WI38 (cell line): ENCODE results near the gene EHD4.

ENCODE experiments used
- H3K4me3 ChIP-seq: 2 replicates; pipeline ENCODE4 v1.5.1; 2011; ENCODE audit warnings: low read depth, mild to moderate bottlenecking, control low read depth, low read length
- TF ChIP-seq, protein P1 (sequence below): IDR thresholded peaks from 2 replicates; pipeline ENCODE4 v1.5.1; 2012; ENCODE audit warnings: low read depth, mild to moderate bottlenecking, control low read depth, low read length

The EHD4 gene

GRCh38 chr15:41972253-41973242 lies at the start of gene EHD4:
EHD4 (minus strand) TSS chr15:41972557; CDS start chr15:41972494, 63 bp downstream.
- TF ChIP-seq, protein P1, sequence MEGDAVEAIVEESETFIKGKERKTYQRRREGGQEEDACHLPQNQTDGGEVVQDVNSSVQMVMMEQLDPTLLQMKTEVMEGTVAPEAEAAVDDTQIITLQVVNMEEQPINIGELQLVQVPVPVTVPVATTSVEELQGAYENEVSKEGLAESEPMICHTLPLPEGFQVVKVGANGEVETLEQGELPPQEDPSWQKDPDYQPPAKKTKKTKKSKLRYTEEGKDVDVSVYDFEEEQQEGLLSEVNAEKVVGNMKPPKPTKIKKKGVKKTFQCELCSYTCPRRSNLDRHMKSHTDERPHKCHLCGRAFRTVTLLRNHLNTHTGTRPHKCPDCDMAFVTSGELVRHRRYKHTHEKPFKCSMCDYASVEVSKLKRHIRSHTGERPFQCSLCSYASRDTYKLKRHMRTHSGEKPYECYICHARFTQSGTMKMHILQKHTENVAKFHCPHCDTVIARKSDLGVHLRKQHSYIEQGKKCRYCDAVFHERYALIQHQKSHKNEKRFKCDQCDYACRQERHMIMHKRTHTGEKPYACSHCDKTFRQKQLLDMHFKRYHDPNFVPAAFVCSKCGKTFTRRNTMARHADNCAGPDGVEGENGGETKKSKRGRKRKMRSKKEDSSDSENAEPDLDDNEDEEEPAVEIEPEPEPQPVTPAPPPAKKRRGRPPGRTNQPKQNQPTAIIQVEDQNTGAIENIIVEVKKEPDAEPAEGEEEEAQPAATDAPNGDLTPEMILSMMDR = peak; percentile 40
- peak within 1 kb of the TSS; percentile 94 for H3K4me3 ChIP-seq

GRCh38 chr15:42021593-42021992 lies 49.2 kb upstream of the EHD4 start:
- no peak overlapping the region for H3K4me3 ChIP-seq
- TF ChIP-seq, protein P1 = no peak

DNA sequence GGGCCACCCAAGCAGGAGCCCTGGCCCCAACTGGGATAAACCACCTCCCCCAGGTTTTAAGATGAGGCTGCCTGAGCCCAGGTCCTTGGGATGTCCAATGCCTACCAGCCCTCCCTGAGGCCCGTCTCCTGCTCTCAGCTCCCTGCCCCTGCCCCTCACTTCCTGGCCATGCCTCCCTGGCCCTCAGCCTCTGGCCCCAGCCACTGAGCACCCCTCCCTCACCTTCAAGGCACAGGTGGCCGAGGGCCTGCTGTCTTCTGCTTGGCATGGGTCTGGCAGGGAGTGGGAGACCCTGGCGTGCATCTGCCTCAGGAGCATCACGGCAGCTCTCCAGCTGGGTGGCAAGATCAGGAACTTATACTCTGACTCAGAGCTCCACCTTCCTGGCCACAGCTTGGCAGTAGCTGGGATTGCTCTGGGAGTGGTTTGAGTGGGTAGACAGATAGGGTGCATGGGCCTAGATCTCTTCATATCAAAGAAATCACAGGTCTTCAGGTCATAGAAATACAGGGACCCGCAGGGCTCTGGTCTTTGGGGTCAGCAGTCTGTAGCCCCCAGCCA lies 48.4 kb upstream of the EHD4 start, which contains the start of gene PLA2G4E:
TSS of gene PLA2G4E (minus strand) at position 330 of the 561 bp plus-strand sequence. CDS start at position 318, 12 bp downstream.
- no peak within 1 kb of the TSS for H3K4me3 ChIP-seq
- TF ChIP-seq, protein P1 = no peak

DNA sequence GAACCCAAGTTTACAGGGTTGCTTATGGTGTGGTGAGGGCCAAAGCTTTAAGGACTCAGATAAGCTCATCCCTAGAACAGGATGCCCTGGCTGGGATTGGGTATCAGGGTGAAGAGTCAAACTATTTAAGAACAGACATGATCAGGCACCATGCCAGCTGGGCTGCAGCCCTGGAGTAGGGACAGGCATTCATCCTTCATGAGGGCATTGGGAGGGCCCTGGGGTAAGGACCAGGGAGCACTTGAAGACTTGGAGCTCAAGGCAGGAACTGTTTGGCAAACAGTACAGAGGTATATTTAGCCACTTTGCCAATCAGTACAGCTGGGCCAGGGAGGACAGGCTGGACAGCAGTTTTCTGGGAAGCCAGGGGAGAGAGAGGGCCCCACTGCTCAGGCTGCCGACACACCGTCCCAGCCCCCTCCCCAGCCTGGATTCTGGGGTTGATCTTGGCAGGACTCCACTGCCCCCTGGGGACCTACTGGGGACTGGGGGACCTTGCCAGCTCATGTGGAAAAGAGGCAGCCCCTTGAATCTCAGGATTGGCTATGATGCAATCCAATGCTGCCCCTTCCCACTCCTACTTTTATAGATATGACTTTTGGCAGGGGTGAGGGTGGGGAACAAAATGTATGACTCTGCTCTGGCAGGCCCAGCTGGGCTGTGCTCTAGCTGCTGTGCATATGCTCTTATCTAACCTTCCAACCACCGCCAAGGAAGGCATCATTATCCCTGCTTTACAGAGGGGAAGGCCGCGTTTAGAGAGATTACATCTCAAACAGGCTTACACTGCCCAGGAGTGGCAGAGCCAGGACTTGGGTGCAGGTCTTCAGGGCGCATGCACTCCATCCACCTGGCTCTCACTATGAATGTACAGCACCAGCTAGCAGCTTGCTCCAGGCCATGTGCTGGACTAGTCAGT lies 46.2 kb upstream of the EHD4 start:
- no peak overlapping the region for H3K4me3 ChIP-seq
- TF ChIP-seq, protein P1 = no peak

- TF ChIP-seq, protein P1 = no peak
- H3K4me3 ChIP-seq = no peak overlapping the region
Measured at GRCh38 chr15:42016971-42017370, 44.6 kb upstream of the EHD4 start.

DNA sequence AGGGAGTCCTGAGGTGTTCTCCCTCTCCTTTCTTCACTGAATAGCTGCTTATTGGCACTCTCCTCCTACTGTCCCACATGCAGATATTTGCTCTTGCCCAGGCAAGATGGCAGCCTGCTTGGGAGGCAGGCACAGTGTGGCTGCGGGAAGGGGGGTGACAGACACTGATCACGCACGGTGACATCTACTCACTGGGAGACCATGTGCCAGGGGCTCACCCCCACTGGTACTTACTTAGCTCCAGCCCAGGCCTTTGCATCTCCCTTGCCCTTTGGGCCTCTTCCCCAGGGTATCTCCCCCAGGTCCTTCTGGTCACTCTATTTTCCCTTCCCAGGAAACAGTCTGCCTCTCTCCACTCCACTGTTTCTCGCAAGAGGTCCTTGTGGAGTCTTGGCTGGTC lies 42.0 kb upstream of the EHD4 start:
- TF ChIP-seq, protein P1 = no peak
- no peak overlapping the region for H3K4me3 ChIP-seq
